Suppressor macrophage treated with lipopolysaccharide for 1 hour (primary cell): Measurements from ENCODE around the gene HSPB6.
"Not testable (repeated sequence)": the region's sequence is repeated elsewhere in the genome, so short reads cannot be mapped to it uniquely, and the experiment has no call there.

Experiments
- DNase-seq, 3 donors: peaks; one replicate each; pipeline ENCODE4 v3.0.0-alpha.2; 2020 to 2022

Gene HSPB6

GRCh38 chr19:35785339-35785627 is 28.5 kb upstream of the HSPB6 start:
- no peak for DNase-seq

- DNase-seq: no peak
These were observed 27.9 kb upstream of the HSPB6 start for GRCh38 chr19:35784503-35785338.

DNA sequence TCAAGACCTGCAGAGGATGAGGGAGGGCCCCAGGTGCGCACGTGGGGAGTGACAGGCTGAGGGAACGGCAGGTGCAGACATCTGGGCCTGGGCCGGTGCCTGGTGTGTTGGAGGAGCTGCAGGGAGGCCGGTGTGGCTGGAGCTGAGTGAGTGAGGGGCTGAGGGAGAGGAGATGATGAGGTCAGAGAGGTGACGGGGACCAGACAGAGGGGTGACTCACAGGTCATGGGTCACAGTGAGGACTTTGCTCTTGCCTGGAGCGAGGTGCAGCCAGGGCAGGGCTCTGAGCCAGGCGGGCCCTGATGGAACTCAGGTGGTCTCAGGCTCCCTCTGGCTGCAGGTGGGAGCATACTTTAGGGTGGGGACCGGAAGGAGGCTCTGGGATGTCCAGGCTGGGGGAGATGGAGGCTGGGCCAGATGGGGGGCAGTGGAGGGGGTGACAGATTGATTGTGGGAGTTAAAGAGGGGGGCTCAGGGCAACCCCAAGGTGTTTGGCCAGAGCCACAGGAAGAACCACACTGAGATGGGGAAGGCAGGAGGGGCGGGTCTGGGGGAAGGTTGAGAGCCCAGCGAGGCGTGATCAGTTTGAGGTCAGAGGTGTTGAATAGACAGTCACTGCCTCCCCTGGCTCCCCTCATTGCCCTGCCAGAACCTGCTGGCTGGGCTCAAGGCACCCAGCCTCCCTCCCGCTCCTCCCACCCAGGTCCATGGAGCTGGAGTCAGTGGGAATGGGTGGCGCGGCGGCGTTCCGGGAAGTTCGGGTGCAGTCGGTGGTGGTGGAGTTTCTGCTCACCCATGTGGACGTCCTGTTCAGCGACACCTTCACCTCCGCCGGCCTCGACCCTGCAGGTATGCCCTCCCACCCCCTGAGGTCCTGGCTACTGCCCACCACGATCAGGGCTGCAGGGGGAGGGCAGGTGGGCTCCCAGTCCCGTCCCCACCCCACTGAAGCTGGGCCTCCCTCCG is 26.9 kb upstream of the HSPB6 start:
- DNase-seq: no peak

DNA sequence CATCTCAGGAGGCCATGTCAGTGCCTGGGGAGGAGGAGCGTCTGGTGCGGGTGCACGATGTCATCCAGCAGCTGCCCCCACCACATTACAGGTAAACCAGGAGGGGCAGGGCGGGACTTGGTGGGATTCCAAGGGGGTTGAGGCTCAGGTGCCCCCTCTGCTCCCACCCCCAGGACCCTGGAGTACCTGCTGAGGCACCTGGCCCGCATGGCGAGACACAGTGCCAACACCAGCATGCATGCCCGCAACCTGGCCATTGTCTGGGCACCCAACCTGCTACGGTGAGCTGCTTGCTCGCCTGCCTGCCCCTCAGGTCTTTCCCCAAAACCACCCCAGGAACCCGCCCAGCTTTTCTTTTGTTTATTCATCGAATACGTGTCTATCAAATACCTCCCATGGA is 25.8 kb upstream of the HSPB6 start:
- DNase-seq: no peak

DNA sequence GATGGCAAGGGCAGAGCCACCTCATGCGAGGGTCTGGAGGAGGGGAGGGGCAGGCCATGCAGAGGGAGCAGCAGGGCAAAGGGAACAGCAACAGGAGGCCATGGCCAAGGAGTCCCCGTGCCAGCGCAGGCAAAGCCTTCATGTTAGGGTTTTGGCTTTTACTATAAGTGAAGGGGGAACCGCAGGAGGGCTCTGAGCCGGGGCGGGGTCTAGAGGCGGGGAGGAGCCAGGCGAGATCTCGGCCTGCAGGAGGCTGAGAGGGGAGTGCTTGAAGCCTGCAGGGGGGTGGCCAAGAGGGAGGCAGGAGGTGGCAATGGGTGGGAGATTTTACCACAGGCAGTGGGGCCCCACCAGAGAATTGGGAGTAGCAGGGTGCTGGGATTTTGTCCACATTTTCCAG is 24.8 kb upstream of the HSPB6 start:
- no peak for DNase-seq

- no peak for DNase-seq
These were observed 23.9 kb upstream of the HSPB6 start for GRCh38 chr19:35780717-35781116.

DNA sequence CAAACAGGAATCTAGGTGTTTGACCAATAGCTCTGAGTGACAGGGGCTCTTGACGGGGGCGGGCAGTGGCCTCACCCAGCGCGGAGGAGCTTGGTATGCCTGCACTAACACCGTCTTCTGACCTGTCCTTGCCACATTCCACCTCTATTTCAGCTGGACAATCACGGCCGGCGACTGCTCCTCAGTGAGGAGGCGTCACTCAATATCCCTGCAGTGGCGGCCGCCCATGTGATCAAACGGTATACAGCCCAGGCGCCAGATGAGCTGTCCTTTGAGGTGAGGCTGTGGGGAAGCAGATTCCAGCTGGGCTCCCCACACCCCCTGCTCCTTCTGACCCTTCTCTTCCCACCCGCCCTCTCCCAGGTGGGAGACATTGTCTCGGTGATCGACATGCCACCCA is 23.2 kb upstream of the HSPB6 start:
- no peak for DNase-seq

DNA sequence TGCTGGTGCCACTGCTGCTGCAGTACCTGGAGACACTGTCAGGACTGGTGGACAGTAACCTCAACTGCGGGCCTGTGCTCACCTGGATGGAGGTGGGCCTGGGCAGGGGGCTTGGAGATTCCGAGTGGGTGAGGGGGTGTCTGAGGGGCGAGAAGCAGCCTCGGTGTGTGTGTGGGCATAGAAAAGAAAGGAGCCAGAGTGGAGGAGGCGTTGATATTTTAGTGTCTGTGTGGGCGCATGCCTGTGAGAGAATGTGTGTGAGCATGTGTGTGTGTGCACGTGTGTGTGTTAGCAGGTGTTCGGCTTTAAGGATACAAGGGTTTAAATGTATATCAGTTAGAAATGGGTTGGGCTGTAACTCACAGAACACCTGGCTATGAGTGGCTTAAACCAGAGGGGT is 22.2 kb upstream of the HSPB6 start:
- no peak for DNase-seq

GRCh38 chr19:35777961-35778360 is 21.1 kb upstream of the HSPB6 start:
- DNase-seq: no peak

DNA sequence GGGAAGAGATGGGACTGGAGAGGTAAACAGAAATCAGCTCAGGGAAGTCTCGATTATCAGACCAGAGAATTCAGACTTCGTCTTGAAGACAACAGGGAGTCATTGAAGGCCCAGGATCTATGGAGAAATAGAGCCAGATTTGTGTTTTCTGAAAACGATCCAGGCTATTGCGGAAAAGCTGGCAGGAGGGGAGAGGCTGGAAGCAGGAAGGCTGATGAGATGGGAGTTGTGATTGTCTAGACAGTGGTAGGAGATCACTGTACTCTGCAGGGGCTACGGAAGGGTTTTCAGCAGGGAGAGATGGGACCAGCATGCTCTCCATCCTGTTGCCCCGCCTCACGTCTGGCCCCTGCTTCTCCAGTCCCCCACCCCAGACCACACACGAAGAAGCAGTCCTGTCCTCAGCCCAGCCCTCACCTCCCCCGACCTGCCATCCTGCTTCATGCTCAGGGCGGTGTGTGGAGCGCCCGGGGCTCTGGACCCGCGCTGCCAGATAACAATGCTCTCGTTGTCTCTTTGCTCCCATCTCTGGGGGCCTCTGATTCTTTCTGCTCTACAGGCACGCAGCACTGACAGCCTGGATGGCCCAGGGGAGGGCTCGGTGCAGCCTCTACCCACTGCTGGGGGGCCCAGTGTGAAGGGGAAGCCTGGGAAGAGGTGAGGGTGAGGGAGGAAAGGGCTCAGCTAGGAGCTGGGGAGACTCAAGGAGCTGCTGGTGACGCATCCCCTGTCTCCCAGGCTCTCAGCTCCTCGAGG is 20.4 kb upstream of the HSPB6 start:
- no peak for DNase-seq

- no peak for DNase-seq
These were observed 19.4 kb upstream of the HSPB6 start for GRCh38 chr19:35776102-35776788.

DNA sequence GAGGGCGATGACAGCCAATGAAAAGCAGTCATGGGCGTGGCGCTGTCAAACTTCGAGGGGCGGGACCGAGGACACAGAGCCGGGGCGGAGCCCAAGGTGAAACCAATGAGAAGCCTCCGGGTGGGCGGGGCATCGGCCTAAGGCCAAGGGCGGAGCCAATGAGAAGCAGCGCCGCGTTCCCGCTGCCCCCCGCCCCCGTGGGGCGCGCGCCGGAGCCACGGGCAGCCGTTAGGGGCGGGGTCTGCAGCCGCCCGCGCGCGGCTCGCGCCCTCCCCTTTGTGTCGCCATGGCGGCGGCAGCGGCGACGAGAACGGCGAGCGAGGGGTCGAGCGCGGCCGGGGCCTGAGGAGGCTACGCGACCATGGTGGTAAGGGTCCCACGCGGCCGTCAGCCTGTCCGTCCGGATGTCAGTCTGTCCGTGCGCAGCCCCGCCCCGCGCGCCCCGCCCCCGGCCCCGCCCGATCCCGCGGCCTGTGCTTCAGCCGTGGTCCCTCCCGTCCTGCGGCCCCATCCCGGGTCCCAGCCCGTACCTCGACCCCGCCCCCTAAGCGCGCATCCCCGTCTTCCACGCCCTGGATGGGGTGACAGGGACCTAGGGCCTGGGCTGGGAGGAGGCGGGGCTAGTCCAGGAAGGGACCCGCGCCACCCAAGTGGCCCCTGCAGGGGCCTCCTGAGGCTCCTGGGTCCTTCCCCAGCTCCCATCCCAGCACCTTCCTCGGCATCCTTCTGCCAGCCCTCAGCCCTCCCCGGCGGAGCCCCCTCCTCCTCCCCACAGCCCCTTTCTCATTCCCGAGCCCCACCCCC is 18.7 kb upstream of the HSPB6 start, which contains the start of gene ARHGAP33:
ARHGAP33 (plus strand) TSS at position 267 of the 804 bp plus-strand sequence; CDS start at position 362, 95 bp downstream.
- DNase-seq: peak; percentile 100

GRCh38 chr19:35775046-35775297 is 18.1 kb upstream of the HSPB6 start:
- no peak for DNase-seq

DNA sequence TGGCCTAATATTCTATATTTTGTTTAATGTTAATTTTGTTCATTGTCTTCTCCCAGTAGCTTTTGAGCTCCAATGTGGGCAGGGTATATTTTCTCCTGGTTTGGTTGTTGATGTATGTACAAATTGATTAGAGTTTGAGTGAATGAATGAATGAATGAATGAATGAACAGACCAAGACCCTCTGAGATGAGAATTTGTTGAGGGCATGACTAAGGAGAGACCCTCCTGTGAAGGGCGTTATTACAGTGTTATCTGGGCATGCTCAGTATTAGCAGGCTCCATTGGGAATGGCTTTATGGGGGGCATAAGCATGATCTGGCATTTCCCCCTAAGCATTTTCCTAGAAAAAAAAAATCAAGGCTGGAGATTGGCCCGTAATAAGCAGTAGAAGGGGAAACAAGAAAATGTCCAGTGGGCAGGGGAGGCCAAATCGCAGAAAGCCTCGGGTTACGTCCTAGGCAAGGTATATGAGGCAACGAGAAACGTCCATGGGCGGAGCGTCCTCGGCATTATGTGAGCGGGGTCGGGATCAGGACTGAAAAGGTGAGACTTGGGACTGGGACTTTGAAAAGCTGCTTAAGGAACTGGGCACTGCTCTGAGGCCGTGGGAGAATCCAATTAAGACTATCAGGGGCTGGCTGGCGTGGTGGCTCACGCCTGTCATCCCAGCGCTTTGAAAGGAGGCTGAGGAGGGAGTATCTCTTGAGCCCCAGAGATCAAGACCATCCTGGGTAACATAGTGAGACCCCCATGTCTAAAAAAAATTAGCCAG is 17.6 kb upstream of the HSPB6 start:
- DNase-seq: no peak

DNA sequence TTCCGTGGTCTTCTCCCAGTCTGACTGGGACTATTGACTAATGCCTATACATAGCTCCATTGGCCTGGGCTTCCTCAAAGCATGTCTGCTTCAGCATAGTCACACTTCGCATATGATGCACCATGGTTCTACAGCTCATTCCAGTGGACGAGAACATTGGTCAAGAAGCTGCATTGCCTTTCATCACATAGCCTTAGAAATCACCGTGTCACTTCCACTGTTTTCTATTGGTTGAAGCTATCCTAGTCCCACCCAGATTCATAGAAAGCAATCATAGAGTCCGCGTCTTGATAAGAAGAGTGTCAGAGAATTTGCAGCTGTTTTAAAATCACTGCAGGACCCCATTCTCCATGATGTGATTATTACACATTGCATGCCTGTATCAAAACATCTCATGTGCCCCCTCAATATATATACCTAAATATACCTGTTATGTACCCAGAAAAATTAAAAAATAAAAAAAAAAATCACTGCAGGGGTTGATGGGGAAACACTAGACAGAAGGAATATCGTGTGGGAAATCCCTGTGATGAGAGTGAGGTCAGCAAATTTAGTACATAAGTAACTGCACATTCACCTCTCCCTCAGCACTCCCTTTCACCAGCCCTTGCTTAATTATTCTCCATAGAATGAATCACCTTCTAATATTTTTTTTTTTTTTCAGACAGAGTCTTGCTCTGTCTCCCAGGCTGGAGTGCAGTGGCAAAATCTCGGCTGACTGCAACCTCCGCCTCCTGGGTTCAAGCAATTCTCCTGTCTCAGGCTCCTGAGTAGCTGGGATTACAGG is 16.4 kb upstream of the HSPB6 start:
- DNase-seq: peak; percentile 55 to 75 (median 66)

DNA sequence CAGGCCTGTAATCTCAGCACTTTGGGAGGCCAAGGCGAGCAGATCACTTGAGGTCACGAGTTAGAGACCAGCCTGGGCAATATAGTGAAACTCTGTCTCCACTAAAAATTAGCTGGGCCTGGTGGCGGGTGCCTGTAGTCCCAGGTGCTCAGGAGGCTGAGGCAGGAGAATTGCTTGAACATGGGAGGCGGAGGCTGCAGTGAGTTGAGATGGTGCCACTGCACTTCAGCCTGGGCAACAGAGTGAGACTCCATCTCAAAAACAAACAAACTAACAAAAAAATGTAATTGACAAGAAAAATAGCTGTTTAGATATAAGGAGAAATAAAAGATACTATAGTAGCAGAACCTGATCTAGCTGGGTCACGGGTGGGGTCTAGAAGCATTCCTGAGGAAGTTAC is 15.5 kb upstream of the HSPB6 start:
- not testable (repeated sequence) for DNase-seq

- no peak for DNase-seq
These were observed 11.2 kb upstream of the HSPB6 start for GRCh38 chr19:35768082-35768421.

DNA sequence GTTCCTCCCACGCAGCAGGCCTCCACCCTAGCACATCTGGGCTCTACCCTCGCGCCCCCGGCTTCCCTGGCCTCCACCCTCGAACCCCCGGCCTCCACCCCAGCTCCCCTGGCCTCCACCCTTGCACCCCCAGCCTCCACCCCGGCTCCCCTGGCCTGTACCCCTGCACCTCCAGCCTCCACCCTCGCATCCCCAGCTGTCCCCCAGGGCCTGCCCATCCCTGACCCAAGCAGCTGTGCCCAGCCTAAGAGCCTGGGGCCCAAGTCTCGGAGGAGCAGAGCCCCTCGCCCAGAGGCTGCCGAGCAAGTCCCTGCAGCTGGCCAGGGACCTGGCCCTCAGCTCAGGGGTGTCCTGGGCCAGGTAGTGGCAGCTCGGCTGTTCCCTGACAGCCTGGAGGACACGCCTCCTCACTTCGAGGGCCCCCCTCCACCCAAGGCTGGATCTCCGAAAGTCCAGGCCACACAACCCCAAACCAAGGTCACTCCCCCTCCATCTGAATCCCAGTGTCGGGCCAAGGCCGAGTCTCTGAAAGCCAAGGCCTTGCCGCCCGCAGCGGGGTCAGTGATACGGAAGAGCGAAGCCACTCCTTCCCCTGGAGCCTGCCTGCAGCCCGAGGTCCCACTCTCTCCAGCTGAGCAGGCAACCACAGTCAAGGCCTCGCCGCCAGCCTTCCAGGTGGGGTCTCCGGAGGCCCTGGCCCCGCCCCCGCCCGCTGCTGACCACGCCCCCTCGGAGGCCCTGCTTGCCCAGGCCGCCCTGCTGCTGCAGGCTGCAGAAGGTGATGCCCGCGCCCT is 10.7 kb upstream of the HSPB6 start:
- DNase-seq: no peak

DNA sequence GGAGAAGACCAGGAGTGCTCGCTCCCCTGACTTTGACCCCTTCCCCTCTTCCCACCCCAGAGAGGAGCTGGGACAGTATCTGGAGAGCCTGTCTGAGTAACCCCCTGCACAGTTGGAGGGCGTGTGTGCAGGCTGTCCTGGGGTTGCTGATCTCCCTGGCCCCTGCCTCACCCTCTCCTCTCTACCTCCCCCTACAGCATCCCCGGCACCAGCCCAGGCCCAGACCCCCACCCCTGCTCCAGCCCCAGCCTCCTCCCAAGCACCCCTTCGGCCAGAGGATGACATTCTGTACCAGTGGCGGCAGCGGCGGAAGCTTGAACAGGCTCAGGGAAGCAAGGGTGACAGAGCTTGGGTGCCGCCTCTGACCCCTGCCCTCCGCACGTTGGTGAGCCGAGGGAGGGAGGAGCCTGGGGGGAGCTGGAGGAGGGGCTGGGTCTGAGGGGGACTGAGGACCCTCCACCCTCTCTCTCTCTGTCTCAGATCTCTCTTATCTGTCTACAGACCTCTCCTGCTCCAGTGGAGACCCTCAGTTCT is 9.8 kb upstream of the HSPB6 start:
- DNase-seq: no peak
